GM19438 (cell line): ENCODE data around the gene DEFB108B.
A peak's percentile ranks its signal among the peaks of the same experiment; 100 is the strongest.
"Not testable (repeated sequence)": the region's sequence is repeated elsewhere in the genome, so short reads cannot be mapped to it uniquely, and the experiment has no call there.

Experiments
- ATAC-seq: cut with Tn5 transposase; IDR thresholded peaks from one replicate; pipeline ENCODE4 v1.9.1; 2021; ENCODE audit warnings: low read depth; ENCODE audit not compliant: unreplicated experiment

DEFB108B gene, protein sequence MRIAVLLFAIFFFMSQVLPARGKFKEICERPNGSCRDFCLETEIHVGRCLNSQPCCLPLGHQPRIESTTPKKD

GRCh38 chr11:71832811-71833210 lies at the start of gene DEFB108B:
Gene DEFB108B (plus strand): TSS chr11:71833200. CDS start chr11:71833200, 0 bp downstream.
- not testable (repeated sequence) for ATAC-seq

DNA sequence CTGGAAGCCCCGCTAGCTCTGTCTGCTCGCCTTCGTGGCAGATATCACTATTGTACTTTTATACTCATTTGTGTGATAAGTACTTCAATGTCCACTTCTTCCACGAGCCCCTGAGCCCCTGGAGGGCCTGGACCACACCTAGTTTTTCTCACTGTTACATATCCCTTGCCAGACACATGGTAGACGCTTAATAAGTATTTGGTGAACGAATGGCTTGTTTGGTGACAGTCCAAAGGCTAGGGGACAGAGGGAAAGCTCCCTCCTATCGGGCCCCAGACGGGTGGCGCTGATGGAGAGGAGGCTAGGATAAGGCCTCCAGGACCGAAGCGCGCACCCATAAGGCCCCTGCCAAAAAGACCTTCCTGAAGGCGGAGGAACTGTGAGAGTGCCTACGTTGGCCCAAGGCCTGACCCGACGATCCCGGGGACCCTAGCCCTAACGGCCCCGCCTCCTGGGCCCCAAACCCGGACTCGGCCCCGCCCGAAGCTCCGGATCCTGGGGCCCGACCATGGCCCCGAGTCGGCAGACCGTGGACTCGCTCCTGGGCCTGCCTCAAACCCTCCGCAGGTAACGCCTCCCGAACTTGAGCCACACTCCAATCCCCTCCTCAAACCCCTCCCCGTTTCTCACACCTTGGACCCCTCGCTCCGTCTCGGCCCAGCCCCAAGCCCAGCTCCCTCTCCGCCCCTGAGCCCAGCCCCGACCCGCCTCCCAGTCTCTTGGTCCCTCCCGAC lies 46.7 kb upstream of the DEFB108B start:
- ATAC-seq: peak; percentile 14

DNA sequence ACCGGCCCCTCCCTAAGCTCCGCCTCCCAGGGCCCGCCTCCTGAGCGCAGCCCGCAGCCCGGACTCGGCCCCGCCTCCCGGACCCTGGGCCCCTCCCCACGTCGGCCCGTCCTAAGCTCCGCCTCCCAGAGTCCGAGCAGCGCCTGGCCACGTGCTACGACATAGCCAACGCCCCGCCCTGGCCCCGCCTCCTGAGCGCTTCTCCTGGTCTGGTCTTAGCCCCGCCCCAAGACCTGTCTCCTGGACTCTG lies 46.2 kb upstream of the DEFB108B start:
- ATAC-seq: peak; percentile 97

DNA sequence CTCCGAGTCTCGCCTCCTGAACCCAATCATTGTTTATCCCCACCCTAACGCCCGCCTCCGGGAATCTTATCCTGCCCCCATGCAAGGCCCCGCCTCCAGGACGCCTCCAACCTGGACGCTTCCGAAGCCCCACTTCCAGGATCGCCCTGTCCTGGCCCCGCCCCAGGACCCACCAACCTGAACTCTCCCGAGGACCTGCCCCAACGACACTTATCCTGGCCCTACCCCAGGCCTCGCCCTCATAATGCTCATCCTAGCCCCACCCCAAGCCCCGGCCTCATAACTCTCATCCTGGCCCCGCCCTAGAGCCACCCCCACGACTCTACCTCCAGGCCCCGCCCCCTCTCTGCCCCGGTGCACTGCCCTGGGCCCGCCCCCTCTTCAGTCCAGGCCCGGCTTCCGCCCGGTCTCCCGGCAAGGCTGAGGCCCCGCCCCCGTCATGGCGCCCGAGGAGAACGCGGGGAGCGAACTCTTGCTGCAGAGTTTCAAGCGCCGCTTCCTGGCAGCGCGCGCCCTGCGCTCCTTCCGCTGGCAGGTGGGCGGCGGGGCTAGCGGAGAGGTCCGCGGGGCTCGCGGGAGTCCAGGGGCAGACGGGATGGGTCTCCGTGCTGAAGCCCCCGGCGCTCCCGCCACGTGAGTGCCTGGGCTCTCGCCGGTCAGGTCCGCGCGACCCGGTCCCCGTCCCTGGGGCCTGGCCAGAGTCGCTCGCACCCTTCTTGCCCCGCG lies 45.7 kb upstream of the DEFB108B start:
- peak; percentile 86 for ATAC-seq

- ATAC-seq: not testable (repeated sequence)
Measured at GRCh38 chr11:71787824-71788454, 45.1 kb upstream of the DEFB108B start.

DNA sequence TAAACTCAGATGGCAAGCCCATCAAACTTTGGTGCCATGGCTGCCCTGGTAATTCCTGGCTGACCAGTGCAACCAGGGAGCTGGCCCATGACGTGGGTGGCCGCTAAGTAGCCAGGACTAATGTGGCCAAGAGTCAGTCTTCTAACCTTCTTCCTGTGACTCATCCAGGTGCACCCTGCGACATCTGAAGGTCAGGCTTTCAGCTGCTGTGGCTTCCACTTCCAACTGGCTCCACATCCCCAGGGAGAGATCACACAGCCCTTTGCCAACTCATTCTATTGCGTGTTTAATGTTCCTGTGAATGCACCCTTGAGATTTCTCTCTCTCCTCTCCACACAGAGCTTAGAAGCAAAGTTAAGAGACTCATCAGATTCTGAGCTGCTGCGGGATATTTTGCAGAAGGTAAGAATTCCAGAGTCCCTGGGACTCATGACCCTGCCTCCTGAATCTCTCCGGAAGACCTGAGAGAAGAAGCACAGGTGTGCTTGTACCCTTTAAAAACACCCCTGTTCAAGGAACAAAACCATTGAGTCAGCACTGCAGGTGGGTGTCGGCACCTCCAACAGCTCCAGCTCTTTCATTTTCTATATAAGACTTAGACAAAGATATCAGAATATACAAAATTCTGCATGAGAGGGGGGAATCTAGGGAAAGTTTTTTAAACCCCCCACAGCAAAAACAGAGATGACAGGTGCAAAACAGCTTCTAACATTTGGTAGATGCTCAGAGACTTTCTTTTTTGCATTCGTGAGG lies 43.4 kb upstream of the DEFB108B start:
- not testable (repeated sequence) for ATAC-seq

DNA sequence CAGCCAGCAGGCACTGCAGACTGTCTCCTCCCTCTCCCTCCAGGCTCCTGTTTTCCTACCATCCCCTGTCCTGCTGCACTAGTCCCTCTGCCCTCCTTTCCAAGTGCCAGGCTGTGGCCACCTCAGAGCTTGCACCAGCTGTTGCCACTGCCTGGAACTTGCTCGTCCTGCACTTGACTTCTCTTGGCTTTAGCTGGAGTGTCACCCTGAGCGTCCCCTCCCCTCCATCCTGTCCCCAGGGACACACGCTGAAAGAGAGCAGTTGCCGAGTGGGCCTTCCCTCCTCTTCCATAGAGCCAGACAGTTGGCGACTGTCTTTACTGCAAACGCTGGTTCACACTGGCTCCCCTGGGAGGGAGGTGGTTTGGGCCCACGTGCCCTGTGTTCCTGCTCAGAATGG lies 41.9 kb upstream of the DEFB108B start:
- not testable (repeated sequence) for ATAC-seq

DNA sequence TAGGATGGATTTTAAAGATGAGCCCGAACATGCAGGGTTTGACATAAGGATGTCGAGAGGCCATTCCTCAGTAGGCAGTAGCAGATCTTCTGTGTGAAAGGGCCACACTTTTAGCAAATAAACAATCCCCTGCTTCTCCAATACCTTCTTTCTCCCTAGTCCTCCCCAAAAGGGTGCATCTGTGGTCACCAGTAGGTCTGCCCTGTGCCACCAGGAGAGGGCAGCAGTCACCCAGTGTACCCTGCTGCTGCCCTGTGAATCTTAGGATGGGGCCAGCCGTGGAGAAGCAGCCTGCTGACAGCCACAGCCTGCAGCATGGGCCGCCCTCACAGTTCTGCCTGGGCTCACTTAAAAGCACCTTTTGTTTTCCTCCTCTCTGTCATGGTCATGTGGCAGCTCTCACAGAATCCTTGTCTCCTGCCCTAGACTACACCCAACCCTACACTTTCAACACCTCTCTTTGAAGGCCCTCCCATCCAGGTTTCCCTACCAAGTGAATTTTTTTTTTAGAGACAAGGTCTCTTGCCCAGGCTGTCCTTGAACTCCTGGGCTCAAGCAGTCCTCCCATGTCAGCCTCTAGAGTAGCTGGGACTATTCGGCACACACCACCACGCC lies 40.3 kb upstream of the DEFB108B start:
- ATAC-seq: not testable (repeated sequence)

DNA sequence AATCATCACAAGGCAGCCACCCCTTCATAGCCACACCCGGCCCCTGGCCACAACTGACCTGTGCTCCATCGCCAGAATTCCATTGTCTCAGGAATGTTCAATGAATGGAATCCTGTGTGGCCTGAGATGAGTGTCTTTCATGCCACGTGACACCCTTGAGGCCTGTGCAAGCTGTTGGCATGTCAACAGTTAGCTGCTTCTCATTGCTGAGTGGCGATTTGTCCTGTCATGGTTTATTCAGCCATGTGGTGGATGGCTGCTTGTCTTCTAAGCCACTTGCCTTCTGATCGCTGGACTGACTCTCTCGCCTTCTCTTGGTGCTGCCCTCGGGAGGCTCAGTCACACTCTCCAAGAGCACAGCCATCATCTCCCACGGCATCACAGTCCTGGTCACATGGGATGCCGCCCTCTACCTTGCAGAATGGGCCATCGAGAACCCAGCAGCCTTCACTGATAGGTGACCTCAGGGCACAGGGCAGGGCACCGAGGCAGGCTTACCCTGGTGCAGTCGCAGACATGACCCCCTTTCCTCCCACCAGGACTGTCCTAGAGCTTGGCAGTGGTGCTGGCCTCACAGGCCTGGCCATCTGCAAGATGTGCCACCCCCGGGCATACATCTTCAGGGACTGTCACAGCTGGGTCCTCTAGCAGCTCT lies 38.5 kb upstream of the DEFB108B start:
- not testable (repeated sequence) for ATAC-seq

DNA sequence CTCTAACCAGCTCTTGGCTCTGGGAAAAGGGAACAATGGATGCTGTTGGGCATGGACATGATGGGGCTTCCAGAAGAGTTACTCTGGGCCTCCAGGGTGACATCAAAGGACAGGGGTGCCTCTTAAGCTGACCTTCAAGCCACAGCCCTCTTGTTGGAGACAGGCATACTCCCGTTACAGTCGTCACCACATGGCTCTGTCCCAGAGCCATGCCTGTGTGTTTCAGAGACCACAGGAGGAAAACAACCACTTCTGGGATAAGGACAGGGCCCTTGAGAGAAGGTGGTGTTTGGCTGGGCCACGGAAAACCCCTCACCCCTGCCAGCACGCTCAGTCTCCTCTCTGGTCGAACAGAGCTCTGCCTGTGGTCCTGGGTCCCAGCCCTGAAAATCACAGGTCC lies 37.8 kb upstream of the DEFB108B start:
- not testable (repeated sequence) for ATAC-seq

DNA sequence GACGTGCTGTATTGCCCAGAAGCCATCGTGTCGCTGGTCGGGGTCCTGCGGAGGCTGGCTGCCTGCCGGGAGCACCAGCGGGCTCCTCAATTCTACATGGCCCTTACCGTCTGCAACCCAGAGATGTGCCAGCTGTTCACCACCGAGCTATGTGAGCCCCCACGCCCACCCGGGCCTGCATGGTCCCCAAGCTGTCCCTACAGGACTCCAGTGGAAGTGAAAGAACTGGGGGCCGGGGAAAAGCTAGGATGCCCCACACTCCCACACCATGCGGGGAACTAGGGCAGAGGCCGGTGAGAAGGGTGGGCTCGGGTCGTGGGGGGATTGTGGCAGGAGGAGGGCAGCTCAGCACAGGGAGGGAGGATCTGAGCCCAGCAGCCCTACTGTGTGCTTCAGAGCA lies 37.0 kb upstream of the DEFB108B start:
- ATAC-seq: not testable (repeated sequence)

DNA sequence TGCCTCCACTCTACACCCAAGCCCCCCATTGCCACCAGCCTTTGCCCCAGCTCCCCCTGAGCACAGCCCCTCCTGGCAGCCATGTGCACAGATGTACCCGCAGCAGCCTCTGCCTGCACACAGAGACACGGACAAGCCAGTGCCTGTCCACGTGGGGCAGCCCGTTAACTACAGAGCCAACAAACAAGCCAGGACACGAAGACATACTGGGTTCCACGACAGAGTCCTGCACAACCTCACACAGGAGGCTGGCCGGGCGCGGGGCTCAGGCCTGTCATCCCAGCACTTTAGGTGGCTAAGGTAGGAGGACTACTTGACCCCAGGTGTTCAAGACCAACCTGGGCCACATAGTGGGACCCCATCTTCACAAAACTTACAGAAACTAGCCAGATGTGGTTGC lies 36.2 kb upstream of the DEFB108B start:
- ATAC-seq: not testable (repeated sequence)

DNA sequence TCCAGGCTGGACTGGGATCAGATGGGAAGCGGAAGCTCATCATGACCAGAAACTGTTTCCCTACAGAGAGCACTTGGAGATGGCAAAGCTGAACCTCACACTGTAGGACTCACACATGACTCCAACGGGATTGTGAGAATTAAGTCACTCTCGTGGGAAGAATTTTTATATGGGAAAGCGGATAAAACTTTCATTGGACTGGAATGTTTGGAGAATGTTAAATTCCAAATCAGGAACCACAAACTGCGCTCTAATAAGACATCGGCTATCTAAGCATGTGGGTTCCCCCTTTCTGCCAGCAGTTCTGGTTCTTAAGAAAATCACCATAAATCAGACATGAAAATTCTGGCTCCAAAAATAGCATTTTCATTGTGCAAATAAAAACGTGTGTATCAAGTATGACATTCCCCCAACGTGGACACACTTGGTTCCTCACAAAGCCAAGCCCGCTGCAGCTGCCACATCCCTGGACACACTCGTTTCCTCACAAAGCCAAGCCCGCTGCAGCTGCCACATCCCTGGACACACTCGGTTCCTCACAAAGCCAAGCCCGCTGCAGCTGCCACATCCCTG lies 33.4 kb upstream of the DEFB108B start:
- not testable (repeated sequence) for ATAC-seq

GRCh38 chr11:71800335-71800953 lies 32.6 kb upstream of the DEFB108B start:
- not testable (repeated sequence) for ATAC-seq

GRCh38 chr11:71801026-71801425 lies 32.0 kb upstream of the DEFB108B start:
- not testable (repeated sequence) for ATAC-seq

GRCh38 chr11:71802874-71803273 lies 30.1 kb upstream of the DEFB108B start:
- not testable (repeated sequence) for ATAC-seq

GRCh38 chr11:71804158-71804947 lies 28.6 kb upstream of the DEFB108B start:
- ATAC-seq: not testable (repeated sequence)

DNA sequence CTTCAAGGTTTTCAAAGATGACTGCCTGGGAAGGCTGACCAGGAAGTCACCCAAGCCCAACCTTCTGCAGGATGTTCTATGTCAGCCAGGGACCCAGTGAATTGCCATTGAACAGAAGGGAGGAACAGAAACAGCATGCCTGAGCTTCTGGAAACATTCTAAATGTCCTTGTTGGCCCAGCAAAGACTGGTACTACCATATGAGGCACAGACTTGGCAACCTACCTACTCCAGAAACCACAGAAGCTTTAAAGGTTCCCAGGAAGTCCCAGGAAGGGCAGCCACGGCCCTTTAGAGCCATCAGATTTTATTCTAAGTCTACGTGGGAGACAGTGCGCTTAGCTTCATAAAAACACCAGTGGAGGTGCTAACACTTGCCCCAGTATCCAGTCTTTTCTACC lies 20.5 kb upstream of the DEFB108B start:
- not testable (repeated sequence) for ATAC-seq
